Measurements from ENCODE around the gene CRHR1.

- TF ChIP-seq POLR2AphosphoS5 (IDR thresholded peaks at IDR 0.05) (no peak), POLR2A (IDR thresholded peaks at IDR 0.05) (no peak)
- TF ChIP-seq, protein P1, sequence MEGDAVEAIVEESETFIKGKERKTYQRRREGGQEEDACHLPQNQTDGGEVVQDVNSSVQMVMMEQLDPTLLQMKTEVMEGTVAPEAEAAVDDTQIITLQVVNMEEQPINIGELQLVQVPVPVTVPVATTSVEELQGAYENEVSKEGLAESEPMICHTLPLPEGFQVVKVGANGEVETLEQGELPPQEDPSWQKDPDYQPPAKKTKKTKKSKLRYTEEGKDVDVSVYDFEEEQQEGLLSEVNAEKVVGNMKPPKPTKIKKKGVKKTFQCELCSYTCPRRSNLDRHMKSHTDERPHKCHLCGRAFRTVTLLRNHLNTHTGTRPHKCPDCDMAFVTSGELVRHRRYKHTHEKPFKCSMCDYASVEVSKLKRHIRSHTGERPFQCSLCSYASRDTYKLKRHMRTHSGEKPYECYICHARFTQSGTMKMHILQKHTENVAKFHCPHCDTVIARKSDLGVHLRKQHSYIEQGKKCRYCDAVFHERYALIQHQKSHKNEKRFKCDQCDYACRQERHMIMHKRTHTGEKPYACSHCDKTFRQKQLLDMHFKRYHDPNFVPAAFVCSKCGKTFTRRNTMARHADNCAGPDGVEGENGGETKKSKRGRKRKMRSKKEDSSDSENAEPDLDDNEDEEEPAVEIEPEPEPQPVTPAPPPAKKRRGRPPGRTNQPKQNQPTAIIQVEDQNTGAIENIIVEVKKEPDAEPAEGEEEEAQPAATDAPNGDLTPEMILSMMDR (IDR thresholded peaks at IDR 0.05): no peak
Measured at GRCh38 chr17:45740553-45741330, 43.4 kb upstream of the CRHR1 start.

All from upper lobe of left lung (tissue), 4 donors.